Upper lobe of right lung (tissue), 1 donor: ENCODE data around the gene ARMC9. TPM values are rescaled to one million over a fixed set of nuclear protein-coding genes. Genes with fewer than 3 reads are reported as not detected.
A peak's percentile ranks its signal among the peaks of the same experiment; 100 is the strongest.

Experiments used
- ATAC-seq: fragments of 200-7000 bp; cut with Tn5 transposase; one replicate; pipeline ENCODE4 v1.9.1; 2020; ENCODE audit warnings: mild to moderate bottlenecking, moderate library complexity
- DNase-seq: peaks from one replicate; pipeline ENCODE4 v3.0.0-alpha.2; 2020
- H3K27ac ChIP-seq: fragments of 200-600 bp; one replicate; pipeline ENCODE4 v1.8.0; 2022
- H3K27me3 ChIP-seq: fragments of 200-600 bp; one replicate; pipeline ENCODE4 v1.8.0; 2022; ENCODE audit warnings: mild to moderate bottlenecking
- H3K36me3 ChIP-seq: fragments of 200-600 bp; one replicate; pipeline ENCODE4 v1.8.0; 2022
- H3K4me1 ChIP-seq: fragments of 200-600 bp; one replicate; pipeline ENCODE4 v1.8.0; 2022
- H3K4me3 ChIP-seq: fragments of 200-600 bp; one replicate; pipeline ENCODE4 v1.8.0; 2022; ENCODE audit warnings: mild to moderate bottlenecking
- H3K9me3 ChIP-seq: fragments of 200-600 bp; one replicate; pipeline ENCODE4 v1.8.0; 2022
- CTCF ChIP-seq: fragments of 200-600 bp; IDR thresholded peaks from one replicate; pipeline ENCODE4 v1.8.0; 2022; ENCODE audit warnings: antibody characterized with exemption
- intact Hi-C: fragments of 100-400 bp; cut with DNase I; formaldehyde crosslinking; loops from one replicate; pipeline ENCODE4 v1.11.0; 2022
- total RNA-seq: library from RNA; stranded (reverse); fragmentation: NEBNext Ultra II Directional; extraction: Animal tissue kit (Norgen Biotek cat#: 25700); gene quantifications from one replicate; pipeline ENCODE4 v1.2.1, GENCODE V29; 2021
- donor health status: DM: no; HTN: yes; CAD: no; lungs with severe emphysema.

Gene ARMC9
- total RNA-seq, 1 donor from 2014 or later: 37.1 TPM

- Histone ChIP-seq H3K4me3 (no peak overlapping the region), H3K27me3 (no peaks in the 10 kb centered on the region), H3K4me1 (peaks cover 6% of the 10 kb centered on the region), H3K9me3 (no peaks in the 10 kb centered on the region), H3K27ac (no peak overlapping the region), H3K36me3 (no peaks in the 10 kb centered on the region)
- no peak for ATAC-seq
- no peak for DNase-seq
- TF ChIP-seq CTCF: no peak
- intact Hi-C loops: loop anchor here (5.0 to 10.0 kb wide), 2 partner anchors 166 to 183 kb away; partner anchors contain the start of gene B3GNT7
These were observed 30.6 kb downstream of the ARMC9 start for GRCh38 chr2:231228974-231229529.

- ATAC-seq (no peak), DNase-seq (no peak)
- TF ChIP-seq CTCF: no peak
- Histone ChIP-seq H3K4me1 (no peaks in the 10 kb centered on the region), H3K36me3 (peaks cover 5% of the 10 kb centered on the region), H3K9me3 (no peaks in the 10 kb centered on the region), H3K27me3 (no peaks in the 10 kb centered on the region), H3K27ac (no peak overlapping the region), H3K4me3 (no peak overlapping the region)
- intact Hi-C loops: no loop called here
These were observed 36.8 kb downstream of the ARMC9 start for GRCh38 chr2:231235217-231235616.

- peaks cover 5% of the 10 kb centered on the region for H3K4me1 ChIP-seq
- H3K27ac ChIP-seq: no peak overlapping the region
- DNase-seq: no peak
- no peaks in the 10 kb centered on the region for H3K27me3 ChIP-seq
- ATAC-seq: no peak
- no peak overlapping the region for H3K4me3 ChIP-seq
- no peak for TF ChIP-seq CTCF
- intact Hi-C loops: no loop called here
- H3K9me3 ChIP-seq: no peaks in the 10 kb centered on the region
- peaks cover 5% of the 10 kb centered on the region for H3K36me3 ChIP-seq
These were observed 40.3 kb downstream of the ARMC9 start for GRCh38 chr2:231238689-231239088.

GRCh38 chr2:231239751-231240150, 41.3 kb downstream of the ARMC9 start:
- peaks cover 5% of the 10 kb centered on the region for H3K36me3 ChIP-seq
- H3K27me3 ChIP-seq: no peaks in the 10 kb centered on the region
- TF ChIP-seq CTCF: no peak
- no peaks in the 10 kb centered on the region for H3K9me3 ChIP-seq
- peaks cover 5% of the 10 kb centered on the region for H3K4me1 ChIP-seq
- no peak for ATAC-seq
- H3K27ac ChIP-seq: no peak overlapping the region
- no peak for DNase-seq
- intact Hi-C loops: no loop called here
- no peak overlapping the region for H3K4me3 ChIP-seq

GRCh38 chr2:231241755-231242507, 43.5 kb downstream of the ARMC9 start:
- TF ChIP-seq CTCF: no peak
- H3K4me3 ChIP-seq: no peak overlapping the region
- DNase-seq (no peak), ATAC-seq (peak; percentile 76)
- no peaks in the 10 kb centered on the region for H3K9me3 ChIP-seq
- peaks cover 10% of the 10 kb centered on the region for H3K4me1 ChIP-seq
- H3K27ac ChIP-seq: no peak overlapping the region
- no peaks in the 10 kb centered on the region for H3K36me3 ChIP-seq
- H3K27me3 ChIP-seq: no peaks in the 10 kb centered on the region
- intact Hi-C loops: no loop called here
